Activated naive CD8-positive, alpha-beta T cell treated with anti-CD3 and anti-CD28 coated beads, Interleukin-2, amount 50 U/mL, for 24 hours (primary cell): ENCODE data around the gene FBXO9.

Experiments
- ATAC-seq: fragments of 150-1000 bp; cut with Tn5 transposase; one replicate; pipeline ENCODE4 v1.10.0; 2021
- DNase-seq: peaks from one replicate; pipeline ENCODE4 v3.0.0; 2021
- H3K27ac Mint-ChIP-seq: one replicate; pipeline ENCODE4 v1.8.0; 2021; ENCODE audit warnings: mild to moderate bottlenecking, mixed read lengths
- H3K27me3 Mint-ChIP-seq: one replicate; pipeline ENCODE4 v1.8.0; 2021; ENCODE audit warnings: mixed read lengths
- H3K36me3 Mint-ChIP-seq: one replicate; pipeline ENCODE4 v1.8.0; 2021; ENCODE audit warnings: low read depth, mixed read lengths
- H3K4me1 Mint-ChIP-seq: one replicate; pipeline ENCODE4 v1.8.0; 2021; ENCODE audit warnings: mixed read lengths
- H3K4me3 Mint-ChIP-seq: one replicate; pipeline ENCODE4 v1.8.0; 2021; ENCODE audit warnings: mild to moderate bottlenecking, moderate library complexity, mixed read lengths
- H3K9me3 Mint-ChIP-seq: one replicate; pipeline ENCODE4 v1.8.0; 2021; ENCODE audit warnings: mixed read lengths

The FBXO9 gene

GRCh38 chr6:53090576-53090975 is 25.4 kb downstream of the FBXO9 start:
- H3K4me3 Mint-ChIP-seq: no peak overlapping the region
- H3K27ac Mint-ChIP-seq: no peak overlapping the region
- ATAC-seq: no peak

GRCh38 chr6:53095270-53095669 is 30.1 kb downstream of the FBXO9 start:
- ATAC-seq: no peak
- no peaks in the 10 kb centered on the region for H3K27me3 Mint-ChIP-seq
- H3K36me3 Mint-ChIP-seq: peaks cover 35% of the 10 kb centered on the region
- H3K4me1 Mint-ChIP-seq: no peaks in the 10 kb centered on the region
- no peak for DNase-seq
- no peaks in the 10 kb centered on the region for H3K9me3 Mint-ChIP-seq
- H3K4me3 Mint-ChIP-seq: no peak overlapping the region
- H3K27ac Mint-ChIP-seq: no peak overlapping the region

More at GRCh38 chr6:53090576-53090975, 25.4 kb downstream of the FBXO9 start:
- H3K4me1 Mint-ChIP-seq: no peaks in the 10 kb centered on the region
- no peak for DNase-seq
- no peaks in the 10 kb centered on the region for H3K9me3 Mint-ChIP-seq
- no peaks in the 10 kb centered on the region for H3K27me3 Mint-ChIP-seq
- peaks cover 38% of the 10 kb centered on the region for H3K36me3 Mint-ChIP-seq

GRCh38 chr6:53095716-53096115 is 30.5 kb downstream of the FBXO9 start:
- Mint-ChIP-seq H3K27ac (no peak overlapping the region), H3K9me3 (no peaks in the 10 kb centered on the region)

GRCh38 chr6:53100561-53100960 is 35.4 kb downstream of the FBXO9 start:
- H3K4me3 Mint-ChIP-seq: no peak overlapping the region
- H3K36me3 Mint-ChIP-seq: peaks cover 22% of the 10 kb centered on the region
- H3K27ac Mint-ChIP-seq: no peak overlapping the region
- no peak for ATAC-seq
- no peak for DNase-seq
- no peaks in the 10 kb centered on the region for H3K9me3 Mint-ChIP-seq
- no peaks in the 10 kb centered on the region for H3K4me1 Mint-ChIP-seq
- no peaks in the 10 kb centered on the region for H3K27me3 Mint-ChIP-seq

More at GRCh38 chr6:53095716-53096115, 30.5 kb downstream of the FBXO9 start:
- Mint-ChIP-seq H3K4me1 (no peaks in the 10 kb centered on the region), H3K4me3 (no peak overlapping the region), H3K36me3 (peaks cover 37% of the 10 kb centered on the region), H3K27me3 (no peaks in the 10 kb centered on the region)
- ATAC-seq (no peak), DNase-seq (no peak)

- H3K4me3 Mint-ChIP-seq: no peak overlapping the region
- H3K4me1 Mint-ChIP-seq: no peaks in the 10 kb centered on the region
- H3K9me3 Mint-ChIP-seq: no peaks in the 10 kb centered on the region
- H3K27ac Mint-ChIP-seq: no peak overlapping the region
- H3K36me3 Mint-ChIP-seq: peaks cover 17% of the 10 kb centered on the region
- no peaks in the 10 kb centered on the region for H3K27me3 Mint-ChIP-seq
- ATAC-seq: no peak
- no peak for DNase-seq
Observed at GRCh38 chr6:53101006-53101405, 35.8 kb downstream of the FBXO9 start.

GRCh38 chr6:53103993-53104675 is 38.9 kb downstream of the FBXO9 start:
- H3K27ac Mint-ChIP-seq: no peak overlapping the region
- no peak overlapping the region for H3K4me3 Mint-ChIP-seq
- peaks cover 8% of the 10 kb centered on the region for H3K36me3 Mint-ChIP-seq
- ATAC-seq: no peak
- H3K27me3 Mint-ChIP-seq: no peaks in the 10 kb centered on the region
- DNase-seq: no peak
- H3K4me1 Mint-ChIP-seq: no peaks in the 10 kb centered on the region
- H3K9me3 Mint-ChIP-seq: no peaks in the 10 kb centered on the region

GRCh38 chr6:53104916-53105315 is 39.7 kb downstream of the FBXO9 start:
- Mint-ChIP-seq H3K4me1 (no peaks in the 10 kb centered on the region), H3K27me3 (no peaks in the 10 kb centered on the region), H3K9me3 (no peaks in the 10 kb centered on the region), H3K36me3 (peaks cover 6% of the 10 kb centered on the region), H3K27ac (no peak overlapping the region), H3K4me3 (no peak overlapping the region)
- ATAC-seq (no peak), DNase-seq (no peak)

GRCh38 chr6:53107091-53107490 is 41.9 kb downstream of the FBXO9 start:
- DNase-seq: no peak
- Mint-ChIP-seq H3K27ac (no peak overlapping the region), H3K4me1 (no peaks in the 10 kb centered on the region), H3K4me3 (no peak overlapping the region), H3K9me3 (no peaks in the 10 kb centered on the region), H3K27me3 (no peaks in the 10 kb centered on the region), H3K36me3 (no peaks in the 10 kb centered on the region)
- no peak for ATAC-seq

GRCh38 chr6:53109612-53110011 is 44.4 kb downstream of the FBXO9 start:
- H3K27me3 Mint-ChIP-seq: no peaks in the 10 kb centered on the region
- no peaks in the 10 kb centered on the region for H3K36me3 Mint-ChIP-seq
- ATAC-seq (no peak), DNase-seq (no peak)
- no peaks in the 10 kb centered on the region for H3K4me1 Mint-ChIP-seq
- H3K4me3 Mint-ChIP-seq: no peak overlapping the region
- no peak overlapping the region for H3K27ac Mint-ChIP-seq
- no peaks in the 10 kb centered on the region for H3K9me3 Mint-ChIP-seq

GRCh38 chr6:53111865-53112264 is 46.7 kb downstream of the FBXO9 start:
- Mint-ChIP-seq H3K4me1 (no peaks in the 10 kb centered on the region), H3K27me3 (no peaks in the 10 kb centered on the region), H3K27ac (no peak overlapping the region), H3K36me3 (no peaks in the 10 kb centered on the region), H3K4me3 (no peak overlapping the region), H3K9me3 (no peaks in the 10 kb centered on the region)
- DNase-seq: no peak
- no peak for ATAC-seq

GRCh38 chr6:53112404-53112803 is 47.2 kb downstream of the FBXO9 start:
- Mint-ChIP-seq H3K27me3 (no peaks in the 10 kb centered on the region), H3K36me3 (no peaks in the 10 kb centered on the region), H3K4me1 (no peaks in the 10 kb centered on the region), H3K9me3 (no peaks in the 10 kb centered on the region), H3K4me3 (no peak overlapping the region), H3K27ac (no peak overlapping the region)
- DNase-seq: no peak
- ATAC-seq: peak; percentile 40

GRCh38 chr6:53112871-53113270 is 47.7 kb downstream of the FBXO9 start:
- Mint-ChIP-seq H3K27ac (no peak overlapping the region), H3K9me3 (no peaks in the 10 kb centered on the region), H3K36me3 (no peaks in the 10 kb centered on the region), H3K27me3 (no peaks in the 10 kb centered on the region), H3K4me3 (no peak overlapping the region), H3K4me1 (no peaks in the 10 kb centered on the region)
- DNase-seq: no peak
- ATAC-seq: no peak

GRCh38 chr6:53113742-53114141 is 48.5 kb downstream of the FBXO9 start:
- Mint-ChIP-seq H3K27me3 (no peaks in the 10 kb centered on the region), H3K9me3 (no peaks in the 10 kb centered on the region), H3K4me1 (no peaks in the 10 kb centered on the region), H3K4me3 (no peak overlapping the region), H3K36me3 (no peaks in the 10 kb centered on the region), H3K27ac (no peak overlapping the region)
- no peak for DNase-seq
- no peak for ATAC-seq

GRCh38 chr6:53115113-53115512 is 49.9 kb downstream of the FBXO9 start:
- DNase-seq (no peak), ATAC-seq (no peak)
- Mint-ChIP-seq H3K27ac (no peak overlapping the region), H3K27me3 (no peaks in the 10 kb centered on the region), H3K9me3 (no peaks in the 10 kb centered on the region), H3K4me3 (no peak overlapping the region), H3K4me1 (no peaks in the 10 kb centered on the region), H3K36me3 (no peaks in the 10 kb centered on the region)

GRCh38 chr6:53115741-53116140 is 50.5 kb downstream of the FBXO9 start:
- Mint-ChIP-seq H3K27ac (no peak overlapping the region), H3K4me3 (no peak overlapping the region), H3K9me3 (no peaks in the 10 kb centered on the region), H3K36me3 (no peaks in the 10 kb centered on the region), H3K4me1 (no peaks in the 10 kb centered on the region), H3K27me3 (no peaks in the 10 kb centered on the region)
- ATAC-seq: no peak
- DNase-seq: no peak

- Mint-ChIP-seq H3K27me3 (no peaks in the 10 kb centered on the region), H3K27ac (no peak overlapping the region), H3K4me1 (no peaks in the 10 kb centered on the region), H3K4me3 (no peak overlapping the region), H3K9me3 (no peaks in the 10 kb centered on the region), H3K36me3 (no peaks in the 10 kb centered on the region)
- ATAC-seq: no peak
- DNase-seq: no peak
Observed at GRCh38 chr6:53119349-53119748, 54.1 kb downstream of the FBXO9 start.
